Transverse colon (tissue), 4 donors: ENCODE results near the gene TTPAL. TPM values are rescaled to one million over a fixed set of nuclear protein-coding genes. Genes with fewer than 3 reads are reported as not detected.
A peak's percentile ranks its signal among the peaks of the same experiment; 100 is the strongest.
"Not testable (repeated sequence)": the region's sequence is repeated elsewhere in the genome, so short reads cannot be mapped to it uniquely, and the experiment has no call there.

Experiments used
- DNase-seq: peaks from one replicate; pipeline ENCODE4 v3.0.0-alpha.2; 2019
- H3K27ac ChIP-seq, 4 donors: fragments of 200-600 bp; sonication (generic); 2 replicates each; pipeline ENCODE4 v1.5.1; 2016 to 2018; ENCODE audit warnings: inconsistent platforms in 4 of 4
- H3K27me3 ChIP-seq: fragments of 200-600 bp; sonication (generic); 2 replicates; pipeline ENCODE4 v1.5.1; 2017; ENCODE audit warnings: inconsistent platforms
- H3K36me3 ChIP-seq, 4 donors: fragments of 200-600 bp; sonication (generic); 2 replicates each; pipeline ENCODE4 v1.5.1; 2017 to 2019; ENCODE audit warnings: inconsistent platforms in 4 of 4
- H3K4me1 ChIP-seq, 4 donors: fragments of 200-600 bp; sonication (generic); 2 replicates each; pipeline ENCODE4 v1.5.1; 2017 to 2020; ENCODE audit warnings: inconsistent platforms in 4 of 4
- H3K4me3 ChIP-seq, 4 donors: fragments of 200-600 bp; sonication (generic); 1 replicate in 1 of 4; 2 replicates in 3 of 4; pipeline versions ENCODE4 v1.5.1 to v1.6.1; 2017 to 2019; ENCODE audit warnings: inconsistent platforms in 4 of 4
- H3K9me3 ChIP-seq, 2 donors: fragments of 200-600 bp; sonication (generic); 2 replicates each; pipeline ENCODE4 v1.5.1; 2017 to 2019; ENCODE audit warnings: inconsistent platforms in 2 of 2
- CTCF ChIP-seq, 5 experiments: fragments of 200-600 bp in 3 of 5; fragments of 450-650 bp in 2 of 5; sonication (generic) in 3 of 5; IDR thresholded peaks; 1 replicate in 2 of 5; 2 replicates in 3 of 5; pipeline ENCODE4 v1.5.1; 2016 to 2017; ENCODE audit warnings: antibody characterized with exemption in 5 of 5, inconsistent platforms in 3 of 5, mild to moderate bottlenecking in 2 of 5, moderate library complexity in 1 of 5
- EP300 ChIP-seq: sonication (generic); formaldehyde crosslinking; IDR thresholded peaks from one replicate; pipeline ENCODE4 v1.6.1; 2017; ENCODE audit warnings: antibody characterized with exemption, low read depth
- POLR2A ChIP-seq: fragments of 450-650 bp; IDR thresholded peaks from one replicate; pipeline ENCODE4 v1.6.1; 2016; ENCODE audit warnings: antibody characterized with exemption, mild to moderate bottlenecking, moderate library complexity
- POLR2AphosphoS5 ChIP-seq, 3 donors: sonication (generic); formaldehyde crosslinking; IDR thresholded peaks; one replicate each; pipeline ENCODE4 v1.6.1; 2016; ENCODE audit warnings: antibody characterized with exemption in 3 of 3
- WGBS, 2 donors: methylation state at CpG; one replicate each; pipeline ENCODE4 v1.1.5; 2018; ENCODE audit warnings: low coverage in 1 of 2; 5-methylcytosine and 5-hydroxymethylcytosine counted together
- in situ Hi-C, 4 donors: fragments of 200-750 bp; cut with MboI; loops; one replicate each; pipeline versions ENCODE4 v1.15.0 to v1.15.1; 2017; ENCODE audit warnings: low sequenced_read_pairs in 3 of 4, low pct_ligation_motif_present in 1 of 4, low pct_unique_long_range_greater_than_20kb in 1 of 4
- intact Hi-C: fragments of 100-400 bp; cut with DNase I; formaldehyde crosslinking; loops from one replicate; pipeline ENCODE4 v1.15.1; 2023; ENCODE audit warnings: low total_unique reads
- total RNA-seq, 4 donors: library from RNA; depleted of rRNA; stranded (reverse); fragments of >200 nt; gene quantifications; one replicate each; pipeline ENCODE4 v1.1.0, GENCODE V29; 2016

TTPAL gene
- total RNA-seq, 4 donors from 2014 or later = 6.8 to 20.9 (median 9.2) TPM

GRCh38 chr20:44470327-44470726 lies 5.3 kb upstream of the TTPAL start:
- peaks cover 3 to 4% (median 4%) of the 10 kb centered on the region in 4 donors for H3K4me1 ChIP-seq
- intact Hi-C loops = no loop called here
- 61 to 66% methylated on average over 4 to 5 of the region's 5 CpGs for WGBS, 2 donors
- TF ChIP-seq CTCF (IDR thresholded peaks at IDR 0.05) (no peak), POLR2AphosphoS5 (IDR thresholded peaks at IDR 0.05) (no peak), POLR2A (no peak), EP300 (no peak)
- in situ Hi-C loops = loop anchor here in 3 of 4 donors (25.0 kb wide), 1 partner anchor 258 kb away; the partner anchor contains the start of gene OSER1 (in 3 of the 3)
- no peak overlapping the region for H3K27ac ChIP-seq
- DNase-seq = no peak
- H3K27me3 ChIP-seq = no peaks in the 10 kb centered on the region
- no peak overlapping the region for H3K4me3 ChIP-seq
- H3K9me3 ChIP-seq = no peaks in the 10 kb centered on the region
- no peaks in the 10 kb centered on the region for H3K36me3 ChIP-seq

GRCh38 chr20:44471481-44471882 lies 4.2 kb upstream of the TTPAL start:
- H3K27me3 ChIP-seq = no peaks in the 10 kb centered on the region
- TF ChIP-seq EP300 (no peak), CTCF (IDR thresholded peaks at IDR 0.05) (peak; percentile 32 to 70 (median 57)), POLR2AphosphoS5 (IDR thresholded peaks at IDR 0.05) (no peak), POLR2A (no peak)
- intact Hi-C loops (no loop called here), in situ Hi-C loops (loop anchor here in 3 of 4 donors (25.0 kb wide), 1 partner anchor 259 kb away; the partner anchor contains the start of gene OSER1 (in 3 of the 3))
- no peak overlapping the region for H3K27ac ChIP-seq
- 42% methylated on average over 2 of the region's 2 CpGs; no CpG with 5 or more reads in 1 of the 2 donors for WGBS, 2 donors
- peaks cover 6 to 13% (median 11%) of the 10 kb centered on the region in 4 donors for H3K4me1 ChIP-seq
- no peaks in the 10 kb centered on the region for H3K9me3 ChIP-seq
- no peaks in the 10 kb centered on the region for H3K36me3 ChIP-seq
- DNase-seq = no peak
- no peak overlapping the region for H3K4me3 ChIP-seq

- H3K4me3 ChIP-seq, intact Hi-C loops, H3K27ac ChIP-seq, H3K36me3 ChIP-seq, DNase-seq, H3K9me3 ChIP-seq, H3K27me3 ChIP-seq: not testable (repeated sequence)
- peaks cover 8 to 16% (median 14%) of the 10 kb centered on the region in 4 donors for H3K4me1 ChIP-seq
- whole genome bisulfite sequencing, 2 donors = 72 to 84% methylated on average over 4 to 9 of the region's 9 CpGs
- in situ Hi-C loops = loop anchor here in 3 of 4 donors (25.0 kb wide), 1 partner anchor 260 kb away; the partner anchor contains the start of gene OSER1 (in 3 of the 3)
Observed at GRCh38 chr20:44472283-44472682, 3.4 kb upstream of the TTPAL start.

- Histone ChIP-seq H3K27me3 (no peaks in the 10 kb centered on the region), H3K9me3 (no peaks in the 10 kb centered on the region), H3K4me1 (peaks cover 8 to 16% (median 14%) of the 10 kb centered on the region in 4 donors), H3K36me3 (no peaks in the 10 kb centered on the region), H3K4me3 (peak overlapping the region in 3 of 4 donors; percentile 66 to 86 (median 74)), H3K27ac (peak overlapping the region; percentile 87 to 97 (median 88))
- 19 to 29% methylated on average over 1 to 2 of the region's 2 CpGs for whole genome bisulfite sequencing, 2 donors
- no peak for DNase-seq
- intact Hi-C loops (no loop called here), in situ Hi-C loops (no loop called here)
- TF ChIP-seq POLR2A = no peak
- TF ChIP-seq EP300 = no peak
- no peak for TF ChIP-seq CTCF (IDR thresholded peaks at IDR 0.05)
- TF ChIP-seq POLR2AphosphoS5 (IDR thresholded peaks at IDR 0.05) = no peak
Observed at GRCh38 chr20:44475372-44475693, 341 bp upstream of the TTPAL start.

GRCh38 chr20:44477151-44477550 lies 1.5 kb downstream of the TTPAL start:
- Histone ChIP-seq H3K4me3 (no peak overlapping the region), H3K9me3 (no peaks in the 10 kb centered on the region), H3K27me3 (no peaks in the 10 kb centered on the region), H3K27ac (peak overlapping the region in 1 of 4 donors; percentile 87), H3K36me3 (no peaks in the 10 kb centered on the region), H3K4me1 (peaks cover 8 to 16% (median 14%) of the 10 kb centered on the region in 4 donors)
- TF ChIP-seq EP300 = no peak
- no peak for TF ChIP-seq POLR2AphosphoS5 (IDR thresholded peaks at IDR 0.05)
- TF ChIP-seq CTCF (IDR thresholded peaks at IDR 0.05) = no peak
- no peak for TF ChIP-seq POLR2A
- WGBS, 2 donors = 81 to 85% methylated on average over 3 of the region's 3 CpGs
- no peak for DNase-seq
- in situ Hi-C loops = no loop called here
- intact Hi-C loops = no loop called here
